ENCODE measurements around the gene FGF14. TPM values are rescaled to one million over a fixed set of nuclear protein-coding genes. Genes with fewer than 3 reads are reported as not detected.

Gene FGF14
- polyA plus RNA-seq, 1 of the 3 experiments (the other 2 are of a cell fraction): 0.20 TPM

DNA sequence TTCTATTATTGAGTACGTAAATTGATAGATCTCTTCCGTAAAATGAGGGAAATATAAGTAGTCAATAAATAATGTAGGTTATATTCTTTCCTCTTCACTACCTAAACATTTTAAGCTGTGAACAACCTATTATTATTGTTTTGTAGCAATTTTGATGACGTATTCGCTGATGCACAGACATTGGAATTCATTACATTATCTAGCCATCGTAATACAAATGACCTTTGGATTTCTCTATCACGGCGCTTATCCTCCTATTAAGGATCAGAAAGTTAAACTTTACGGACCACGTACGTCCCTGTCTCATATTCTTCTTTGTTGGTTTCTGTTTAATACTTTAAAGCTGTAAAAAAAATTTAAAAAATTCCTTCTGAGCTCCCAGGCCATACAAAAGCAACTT lies 684.5 kb downstream of the FGF14 start:
- DNase-seq: no peak
- CTCF ChIA-PET: interaction anchor here (0.6 kb wide), 1 partner anchor 221 kb away, joined by 3 read pairs; no protein-coding TSS in a partner anchor
- H3K36me3 ChIP-seq (replicated peaks in 1 of 2; ENCODE audit: control insufficient read depth in 1 of 2, insufficient read depth in 2 of 2, low read length in 1 of 2): peaks cover 49 to 84% of the 10 kb centered on the region in 2 experiments

More for the DNA sequence above, 684.5 kb downstream of the FGF14 start:
- Histone ChIP-seq H2AFZ (ENCODE audit: low read depth) (no peak overlapping the region), H3K27ac (ENCODE audit: low read depth in 2 of 2, low read length in 1 of 2) (no peak overlapping the region), H3K27me3 (ENCODE audit: insufficient read depth) (no peaks in the 10 kb centered on the region), H3K9me3 (no peaks in the 10 kb centered on the region), H4K20me1 (ENCODE audit: insufficient read depth) (no peaks in the 10 kb centered on the region), H3K9ac (no peak overlapping the region), H3K79me2 (ENCODE audit: insufficient read depth) (no peaks in the 10 kb centered on the region), H3F3A (replicated peaks; ENCODE audit: insufficient read depth) (no peaks in the 10 kb centered on the region), H3K4me2 (no peak overlapping the region), H3K4me3 (ENCODE audit: low read depth in 2 of 2, low read length in 1 of 2) (no peak overlapping the region), H3K4me1 (ENCODE audit: control insufficient read depth in 1 of 2, insufficient read depth in 2 of 2, low read depth in 1 of 2, low read length in 1 of 2) (no peaks in the 10 kb centered on the region), H3K9me2 (no peaks in the 10 kb centered on the region)
- no peak for TF ChIP-seq GATA2 (CRISPR knock-in tag; IDR thresholded peaks at IDR 0.05)
- no peak for TF ChIP-seq MAX (IDR thresholded peaks at IDR 0.05; ENCODE audit: low read depth)
- TF ChIP-seq IRF3 (IDR thresholded peaks at IDR 0.05; ENCODE audit: low read depth, low read length): no peak
- no peak for TF ChIP-seq MEF2A (IDR thresholded peaks at IDR 0.05; ENCODE audit: borderline replicate concordance, low read depth)
- no peak for TF ChIP-seq RFX5 (IDR thresholded peaks at IDR 0.05; ENCODE audit: low read length)
- TF ChIP-seq SMC3 (IDR thresholded peaks at IDR 0.05; ENCODE audit: low read depth, low read length): no peak
- TF ChIP-seq TEAD4 (IDR thresholded peaks at IDR 0.05; ENCODE audit: borderline replicate concordance, insufficient read depth): no peak
- no peak for TF ChIP-seq JUND (IDR thresholded peaks at IDR 0.05)
- TF ChIP-seq FOSL2 (IDR thresholded peaks at IDR 0.05; ENCODE audit: borderline replicate concordance, low read depth): no peak
- TF ChIP-seq NRF1 (IDR thresholded peaks at IDR 0.05; ENCODE audit: low read depth, low read length): no peak
- TF ChIP-seq ZBTB33 (IDR thresholded peaks at IDR 0.05; ENCODE audit: borderline replicate concordance, low read depth): no peak
- TF ChIP-seq, protein P1, sequence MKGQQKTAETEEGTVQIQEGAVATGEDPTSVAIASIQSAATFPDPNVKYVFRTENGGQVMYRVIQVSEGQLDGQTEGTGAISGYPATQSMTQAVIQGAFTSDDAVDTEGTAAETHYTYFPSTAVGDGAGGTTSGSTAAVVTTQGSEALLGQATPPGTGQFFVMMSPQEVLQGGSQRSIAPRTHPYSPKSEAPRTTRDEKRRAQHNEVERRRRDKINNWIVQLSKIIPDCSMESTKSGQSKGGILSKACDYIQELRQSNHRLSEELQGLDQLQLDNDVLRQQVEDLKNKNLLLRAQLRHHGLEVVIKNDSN (IDR thresholded peaks at IDR 0.05; ENCODE audit: borderline replicate concordance, low read depth): no peak
- no peak for TF ChIP-seq FOXM1 (IDR thresholded peaks at IDR 0.05; ENCODE audit: low read depth)
- TF ChIP-seq TCF12 (IDR thresholded peaks at IDR 0.05): no peak
- no peak for TF ChIP-seq MXI1 (IDR thresholded peaks at IDR 0.05; ENCODE audit: low read depth, low read length)
- TF ChIP-seq, protein P2, sequence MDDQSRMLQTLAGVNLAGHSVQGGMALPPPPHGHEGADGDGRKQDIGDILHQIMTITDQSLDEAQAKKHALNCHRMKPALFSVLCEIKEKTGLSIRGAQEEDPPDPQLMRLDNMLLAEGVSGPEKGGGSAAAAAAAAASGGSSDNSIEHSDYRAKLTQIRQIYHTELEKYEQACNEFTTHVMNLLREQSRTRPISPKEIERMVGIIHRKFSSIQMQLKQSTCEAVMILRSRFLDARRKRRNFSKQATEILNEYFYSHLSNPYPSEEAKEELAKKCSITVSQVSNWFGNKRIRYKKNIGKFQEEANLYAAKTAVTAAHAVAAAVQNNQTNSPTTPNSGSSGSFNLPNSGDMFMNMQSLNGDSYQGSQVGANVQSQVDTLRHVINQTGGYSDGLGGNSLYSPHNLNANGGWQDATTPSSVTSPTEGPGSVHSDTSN (IDR thresholded peaks at IDR 0.05): no peak
- no peak for TF ChIP-seq GABPA (IDR thresholded peaks at IDR 0.05; ENCODE audit: low read depth)
- TF ChIP-seq, protein P3, sequence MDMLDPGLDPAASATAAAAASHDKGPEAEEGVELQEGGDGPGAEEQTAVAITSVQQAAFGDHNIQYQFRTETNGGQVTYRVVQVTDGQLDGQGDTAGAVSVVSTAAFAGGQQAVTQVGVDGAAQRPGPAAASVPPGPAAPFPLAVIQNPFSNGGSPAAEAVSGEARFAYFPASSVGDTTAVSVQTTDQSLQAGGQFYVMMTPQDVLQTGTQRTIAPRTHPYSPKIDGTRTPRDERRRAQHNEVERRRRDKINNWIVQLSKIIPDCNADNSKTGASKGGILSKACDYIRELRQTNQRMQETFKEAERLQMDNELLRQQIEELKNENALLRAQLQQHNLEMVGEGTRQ (IDR thresholded peaks at IDR 0.05; ENCODE audit: borderline replicate concordance, low read depth, low read length): no peak
- no peak for TF ChIP-seq EP300 (IDR thresholded peaks at IDR 0.05; ENCODE audit: borderline replicate concordance in 1 of 2, low read depth in 1 of 2, low read length in 1 of 2)
- TF ChIP-seq, protein P4, sequence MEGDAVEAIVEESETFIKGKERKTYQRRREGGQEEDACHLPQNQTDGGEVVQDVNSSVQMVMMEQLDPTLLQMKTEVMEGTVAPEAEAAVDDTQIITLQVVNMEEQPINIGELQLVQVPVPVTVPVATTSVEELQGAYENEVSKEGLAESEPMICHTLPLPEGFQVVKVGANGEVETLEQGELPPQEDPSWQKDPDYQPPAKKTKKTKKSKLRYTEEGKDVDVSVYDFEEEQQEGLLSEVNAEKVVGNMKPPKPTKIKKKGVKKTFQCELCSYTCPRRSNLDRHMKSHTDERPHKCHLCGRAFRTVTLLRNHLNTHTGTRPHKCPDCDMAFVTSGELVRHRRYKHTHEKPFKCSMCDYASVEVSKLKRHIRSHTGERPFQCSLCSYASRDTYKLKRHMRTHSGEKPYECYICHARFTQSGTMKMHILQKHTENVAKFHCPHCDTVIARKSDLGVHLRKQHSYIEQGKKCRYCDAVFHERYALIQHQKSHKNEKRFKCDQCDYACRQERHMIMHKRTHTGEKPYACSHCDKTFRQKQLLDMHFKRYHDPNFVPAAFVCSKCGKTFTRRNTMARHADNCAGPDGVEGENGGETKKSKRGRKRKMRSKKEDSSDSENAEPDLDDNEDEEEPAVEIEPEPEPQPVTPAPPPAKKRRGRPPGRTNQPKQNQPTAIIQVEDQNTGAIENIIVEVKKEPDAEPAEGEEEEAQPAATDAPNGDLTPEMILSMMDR (IDR thresholded peaks at IDR 0.05): no peak
- WGBS (ENCODE audit: low lambda C conversion rate): 97% methylated on average over 10 of the region's 10 CpGs
- POLR2A ChIA-PET: no interaction called here

All from SK-N-SH (cell line).